Measurements from ENCODE around the gene FASTK.

Gene FASTK

GRCh38 chr7:151093748-151094147, 13.1 kb upstream of the FASTK start:
- peaks cover 13% of the 10 kb centered on the region for H3K4me1 Mint-ChIP-seq
- H3K9me3 Mint-ChIP-seq, result no peaks in the 10 kb centered on the region
- DNase-seq (no peak), ATAC-seq (no peak)
- no peak overlapping the region for H3K27ac Mint-ChIP-seq
- no peak overlapping the region for H3K4me3 Mint-ChIP-seq
- H3K27me3 Mint-ChIP-seq, result peaks cover 14% of the 10 kb centered on the region

- Mint-ChIP-seq H3K4me1 (peaks cover 24% of the 10 kb centered on the region), H3K4me3 (no peak overlapping the region), H3K27ac (no peak overlapping the region), H3K9me3 (no peaks in the 10 kb centered on the region), H3K27me3 (peaks cover 16% of the 10 kb centered on the region)
- DNase-seq (no peak), ATAC-seq (no peak)
Observed at GRCh38 chr7:151091988-151092387, 11.4 kb upstream of the FASTK start.

- peaks cover 24% of the 10 kb centered on the region for H3K4me1 Mint-ChIP-seq
- no peaks in the 10 kb centered on the region for H3K9me3 Mint-ChIP-seq
- ATAC-seq (no peak), DNase-seq (no peak)
- no peak overlapping the region for H3K4me3 Mint-ChIP-seq
- H3K27ac Mint-ChIP-seq, result no peak overlapping the region
- peaks cover 16% of the 10 kb centered on the region for H3K27me3 Mint-ChIP-seq
Observed at GRCh38 chr7:151091431-151091830, 10.8 kb upstream of the FASTK start.

GRCh38 chr7:151091003-151091402, 10.4 kb upstream of the FASTK start:
- no peaks in the 10 kb centered on the region for H3K9me3 Mint-ChIP-seq
- peaks cover 17% of the 10 kb centered on the region for H3K27me3 Mint-ChIP-seq
- no peak overlapping the region for H3K4me3 Mint-ChIP-seq
- DNase-seq (no peak), ATAC-seq (no peak)
- H3K4me1 Mint-ChIP-seq, result peaks cover 24% of the 10 kb centered on the region
- no peak overlapping the region for H3K27ac Mint-ChIP-seq

GRCh38 chr7:151089893-151090730, 9.5 kb upstream of the FASTK start:
- DNase-seq, result no peak
- H3K27ac Mint-ChIP-seq, result no peak overlapping the region
- peaks cover 26% of the 10 kb centered on the region for H3K27me3 Mint-ChIP-seq

GRCh38 chr7:151088856-151089699, 8.5 kb upstream of the FASTK start:
- Mint-ChIP-seq H3K4me1 (peaks cover 37% of the 10 kb centered on the region), H3K4me3 (peak overlapping the region; percentile 63 to 90), H3K27ac (no peak overlapping the region), H3K9me3 (no peaks in the 10 kb centered on the region), H3K27me3 (peaks cover 34% of the 10 kb centered on the region)
- ATAC-seq (no peak), DNase-seq (no peak)

More at GRCh38 chr7:151089893-151090730, 9.5 kb upstream of the FASTK start:
- no peak for ATAC-seq
- no peaks in the 10 kb centered on the region for H3K9me3 Mint-ChIP-seq
- H3K4me3 Mint-ChIP-seq, result no peak overlapping the region
- H3K4me1 Mint-ChIP-seq, result peaks cover 33% of the 10 kb centered on the region

- no peak for ATAC-seq
- Mint-ChIP-seq H3K4me3 (peak overlapping the region; percentile 63 to 90), H3K27me3 (peaks cover 34% of the 10 kb centered on the region), H3K4me1 (peaks cover 45% of the 10 kb centered on the region), H3K9me3 (no peaks in the 10 kb centered on the region), H3K27ac (no peak overlapping the region)
- no peak for DNase-seq
Observed at GRCh38 chr7:151088019-151088855, 7.6 kb upstream of the FASTK start.

- Mint-ChIP-seq H3K27me3 (peaks cover 34% of the 10 kb centered on the region), H3K27ac (peak overlapping the region in 1 of 2 donors; percentile 83), H3K9me3 (no peaks in the 10 kb centered on the region), H3K4me1 (peaks cover 51% of the 10 kb centered on the region), H3K4me3 (peak overlapping the region; percentile 63 to 90)
- ATAC-seq, result peak; percentile 43
- DNase-seq, result peak; percentile 37 to 58
Observed at GRCh38 chr7:151087245-151088018, 6.8 kb upstream of the FASTK start.

GRCh38 chr7:151086802-151087244, 6.2 kb upstream of the FASTK start:
- Mint-ChIP-seq H3K4me3 (peak overlapping the region; percentile 63 to 90), H3K27ac (peak overlapping the region; percentile 48 to 83), H3K9me3 (no peaks in the 10 kb centered on the region), H3K4me1 (peaks cover 58% of the 10 kb centered on the region), H3K27me3 (peaks cover 34% of the 10 kb centered on the region)
- peak in 1 of 2 donors; percentile 35 for DNase-seq
- ATAC-seq, result peak; percentile 22

- Mint-ChIP-seq H3K4me1 (peaks cover 63% of the 10 kb centered on the region), H3K27me3 (peaks cover 34% of the 10 kb centered on the region), H3K9me3 (no peaks in the 10 kb centered on the region), H3K4me3 (peak within 1 kb of the TSS; percentile 90 to 91), H3K27ac (peak within 1 kb of the TSS; percentile 63 to 83)
- DNase-seq (peak; percentile 26 to 41), ATAC-seq (peak; percentile 21)
Observed at GRCh38 chr7:151085691-151086620, 5.3 kb upstream of the FASTK start, which contains the start of gene AGAP3. Gene AGAP3, plus strand, starts transcription at chr7:151086475. Its CDS starts 267 bp downstream, at chr7:151086742.

- DNase-seq, result no peak
- peaks cover 34% of the 10 kb centered on the region for H3K27me3 Mint-ChIP-seq
Observed at GRCh38 chr7:151085329-151085690, 4.7 kb upstream of the FASTK start.

GRCh38 chr7:151083824-151084160, 3.2 kb upstream of the FASTK start:
- H3K4me1 Mint-ChIP-seq, result peaks cover 65% of the 10 kb centered on the region
- no peak overlapping the region for H3K27ac Mint-ChIP-seq
- peaks cover 20% of the 10 kb centered on the region for H3K27me3 Mint-ChIP-seq
- no peaks in the 10 kb centered on the region for H3K9me3 Mint-ChIP-seq
- ATAC-seq (no peak), DNase-seq (no peak)
- H3K4me3 Mint-ChIP-seq, result peak overlapping the region; percentile 96 to 99

More at GRCh38 chr7:151085329-151085690, 4.7 kb upstream of the FASTK start:
- H3K27ac Mint-ChIP-seq, result peak overlapping the region in 1 of 2 donors; percentile 8
- peaks cover 63% of the 10 kb centered on the region for H3K4me1 Mint-ChIP-seq
- peak overlapping the region; percentile 84 to 91 for H3K4me3 Mint-ChIP-seq
- H3K9me3 Mint-ChIP-seq, result no peaks in the 10 kb centered on the region
- ATAC-seq, result no peak

- ATAC-seq (peak; percentile 66), DNase-seq (peak; percentile 77 to 82)
- peak within 1 kb of the TSS; percentile 3 to 97 for H3K27ac Mint-ChIP-seq
- H3K27me3 Mint-ChIP-seq, result peaks cover 18% of the 10 kb centered on the region
- H3K4me3 Mint-ChIP-seq, result peak within 1 kb of the TSS; percentile 96 to 99
- no peaks in the 10 kb centered on the region for H3K9me3 Mint-ChIP-seq
- peaks cover 65% of the 10 kb centered on the region for H3K4me1 Mint-ChIP-seq
Observed at GRCh38 chr7:151083071-151083823, 2.6 kb upstream of the FASTK start, which contains the start of gene TMUB1. Gene TMUB1, minus strand, starts transcription at chr7:151083493. Its CDS starts 930 bp downstream, at chr7:151082563.

All from stimulated activated naive CD8-positive, alpha-beta T cell treated with anti-CD3 and anti-CD28 coated beads, Interleukin-15, amount 100 ng/mL, for 72 hours (primary cell).